Esophagus mucosa (tissue), 1 donor: ENCODE data around the gene RXRG. TPM values are rescaled to one million over a fixed set of nuclear protein-coding genes. Genes with fewer than 3 reads are reported as not detected.
"Not testable (repeated sequence)": the region's sequence is repeated elsewhere in the genome, so short reads cannot be mapped to it uniquely, and the experiment has no call there.

ENCODE experiments used
- ATAC-seq: fragments of 200-7000 bp; cut with Tn5 transposase; one replicate; pipeline ENCODE4 v1.9.1; 2020
- total RNA-seq: library from RNA; stranded (reverse); gene quantifications from one replicate; pipeline ENCODE4 v1.2.4, GENCODE V29; 2023
- donor health status: DM: yes; HTN: yes; CAD: no.

RXRG gene
- total RNA-seq = 0.24 TPM

- no peak for ATAC-seq
These were observed at the start of gene RXRG for GRCh38 chr1:165444897-165445370. TSS of gene RXRG (minus strand) at chr1:165445126. CDS start at chr1:165444893, 233 bp downstream.

GRCh38 chr1:165492845-165493373 is 48.0 kb upstream of the RXRG start:
- no peak for ATAC-seq

GRCh38 chr1:165490175-165490574 is 45.2 kb upstream of the RXRG start:
- ATAC-seq = no peak

- ATAC-seq = no peak
These were observed 43.0 kb upstream of the RXRG start for GRCh38 chr1:165487921-165488320.

DNA sequence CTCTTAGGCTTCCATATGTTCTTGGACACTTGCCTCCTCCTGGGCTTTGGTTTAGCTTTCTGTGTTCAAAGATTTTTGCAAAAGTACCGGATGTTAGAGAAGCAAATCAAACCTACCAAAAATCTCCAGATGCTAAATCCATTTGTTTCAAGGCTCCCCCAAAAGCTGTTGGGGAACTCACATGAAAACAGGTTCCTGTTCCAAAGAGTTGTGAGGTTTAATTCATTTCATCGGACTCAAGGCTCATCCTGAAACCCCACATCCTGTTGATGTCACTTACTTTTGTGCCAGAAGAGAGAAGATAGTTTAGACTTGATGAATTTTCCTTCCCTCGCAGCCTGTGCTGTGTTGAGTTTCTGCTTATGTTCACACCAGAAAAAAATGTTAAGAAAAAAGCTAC is 41.7 kb upstream of the RXRG start:
- ATAC-seq = no peak

- no peak for ATAC-seq
These were observed 40.8 kb upstream of the RXRG start for GRCh38 chr1:165485716-165486115.

DNA sequence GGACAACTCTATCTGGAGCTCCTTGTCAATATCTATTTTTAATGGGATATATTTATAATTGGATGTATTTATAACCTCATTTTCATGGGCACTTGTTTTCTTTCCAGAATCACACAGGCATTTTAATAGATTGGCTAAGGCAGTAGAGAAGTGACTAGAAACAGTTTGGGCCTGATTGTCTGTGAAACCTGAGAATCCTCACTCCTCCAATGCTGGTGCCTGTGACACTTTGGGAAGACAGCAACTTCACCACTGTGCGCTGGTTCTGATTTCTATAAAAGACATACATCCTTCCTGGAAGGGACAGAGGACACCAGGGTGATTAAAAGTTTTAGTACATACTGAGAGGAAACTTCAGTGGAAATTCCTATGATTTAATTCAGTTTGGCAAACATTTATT is 39.6 kb upstream of the RXRG start:
- no peak for ATAC-seq

GRCh38 chr1:165483412-165483811 is 38.5 kb upstream of the RXRG start:
- ATAC-seq = no peak

DNA sequence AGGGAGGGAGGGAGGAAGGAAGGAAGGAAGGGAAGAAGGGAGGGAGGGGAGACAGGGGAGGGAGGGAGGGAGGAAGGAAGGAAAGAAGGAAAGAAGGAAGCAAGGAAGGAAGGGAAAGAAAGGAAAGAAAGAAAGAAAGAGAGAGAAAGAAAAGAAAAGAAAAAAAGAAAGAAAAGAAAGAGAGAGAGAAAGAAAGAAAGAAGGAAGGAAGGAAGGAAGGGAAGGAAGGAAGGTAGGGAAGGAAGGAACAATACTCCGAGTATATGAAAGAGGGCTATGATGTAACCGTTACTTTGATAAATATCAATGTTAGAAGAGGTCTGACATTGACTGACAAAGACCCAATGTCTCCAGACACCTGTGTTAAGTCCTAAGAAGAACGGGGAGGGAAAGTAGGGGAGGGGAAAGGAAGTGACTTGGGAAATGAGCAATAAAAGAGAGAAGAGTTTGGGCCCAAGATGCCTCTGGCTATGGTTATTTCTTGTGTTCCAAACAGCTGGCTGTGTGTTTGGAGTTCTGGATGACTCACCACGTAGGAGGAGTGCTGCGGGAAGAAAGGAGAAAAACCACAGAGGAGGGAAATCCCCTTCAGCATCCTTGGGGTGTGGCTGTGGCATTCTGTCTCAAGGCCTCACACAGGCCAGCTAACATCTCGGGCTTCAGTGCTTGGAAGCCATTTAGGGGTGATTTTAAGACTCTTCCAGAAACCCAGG is 37.0 kb upstream of the RXRG start:
- ATAC-seq = peak; percentile 92

DNA sequence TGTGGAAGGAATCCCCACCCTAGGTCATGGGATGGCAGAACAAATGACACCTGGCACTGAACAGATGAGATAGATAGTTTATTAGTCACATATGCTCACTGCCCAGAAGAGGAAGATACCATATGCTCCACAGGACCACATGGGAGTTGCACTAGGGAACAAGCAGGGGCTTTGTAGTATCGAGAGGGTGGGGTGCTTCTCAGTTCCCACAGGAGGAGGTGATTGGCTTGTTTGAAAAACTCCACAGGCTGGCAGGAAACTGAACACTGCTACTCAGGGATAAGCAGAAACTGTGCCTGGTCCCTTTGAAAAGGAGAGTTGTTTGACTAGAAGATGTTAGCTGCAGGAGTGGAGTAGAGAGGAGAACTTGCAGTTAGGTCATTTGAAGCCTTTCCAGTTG is 31.9 kb upstream of the RXRG start:
- ATAC-seq = no peak

DNA sequence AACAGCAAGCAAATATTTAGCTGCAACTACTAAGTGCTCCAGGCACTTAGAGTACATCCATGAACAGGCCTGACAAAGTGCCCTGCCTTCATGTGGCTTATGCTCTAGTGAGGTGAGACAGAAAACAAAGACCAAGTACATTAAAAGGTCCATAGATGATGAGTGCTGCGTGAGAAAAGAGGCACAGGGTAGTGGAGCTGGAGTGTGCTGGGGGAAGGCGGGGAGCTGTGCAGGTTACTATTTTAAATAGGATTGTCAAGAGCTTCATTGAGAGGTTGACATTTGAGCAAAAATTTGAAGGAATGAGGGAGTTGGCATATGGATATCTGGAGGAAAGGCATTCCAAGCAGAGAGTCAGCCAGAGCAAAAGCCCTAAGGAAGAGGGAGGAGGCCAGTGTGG is 29.3 kb upstream of the RXRG start:
- no peak for ATAC-seq

DNA sequence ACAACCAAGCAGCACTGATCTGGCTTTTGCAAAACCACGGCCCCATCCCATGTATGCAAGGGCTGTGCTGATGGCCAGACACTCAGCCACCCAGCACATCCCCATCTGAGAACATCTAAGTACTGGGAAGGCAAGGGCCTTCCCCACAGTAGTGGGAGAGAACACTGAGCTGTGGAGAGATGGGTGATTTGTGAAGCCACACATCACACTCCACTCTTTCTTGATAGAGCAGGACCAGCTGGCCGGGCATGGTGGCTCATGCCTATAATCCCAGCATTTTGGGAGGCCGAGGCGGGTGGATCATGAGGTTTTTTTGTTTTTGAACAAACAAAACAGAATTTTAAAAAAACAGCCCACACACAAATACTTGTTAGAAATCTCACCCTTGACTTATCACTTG is 28.2 kb upstream of the RXRG start:
- no peak for ATAC-seq

GRCh38 chr1:165468726-165469249 is 23.9 kb upstream of the RXRG start:
- ATAC-seq = no peak

GRCh38 chr1:165468253-165468652 is 23.3 kb upstream of the RXRG start:
- ATAC-seq = no peak

GRCh38 chr1:165467706-165468105 is 22.8 kb upstream of the RXRG start:
- ATAC-seq = no peak

DNA sequence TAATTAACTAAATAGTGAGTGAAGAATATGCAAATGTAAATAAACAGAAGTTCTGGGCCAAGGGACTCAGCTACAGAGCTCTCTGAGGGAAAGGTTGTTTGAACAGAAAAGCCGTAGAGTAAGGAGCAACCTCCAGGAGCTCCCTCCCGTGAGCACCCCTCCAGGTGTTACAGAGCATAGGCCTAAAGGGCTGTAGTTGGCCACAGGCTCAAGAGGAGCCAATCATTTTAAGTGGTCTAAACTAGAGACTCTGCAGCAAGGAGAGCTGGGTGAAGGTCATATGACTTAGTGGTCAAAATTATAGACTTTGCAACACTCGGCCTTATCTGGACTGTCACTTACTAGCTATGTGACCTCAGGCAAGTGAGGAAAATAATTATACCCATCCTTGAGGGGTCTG is 19.1 kb upstream of the RXRG start:
- no peak for ATAC-seq

GRCh38 chr1:165459683-165460082 is 14.8 kb upstream of the RXRG start:
- not testable (repeated sequence) for ATAC-seq

GRCh38 chr1:165456861-165457260 is 11.9 kb upstream of the RXRG start:
- ATAC-seq = no peak

DNA sequence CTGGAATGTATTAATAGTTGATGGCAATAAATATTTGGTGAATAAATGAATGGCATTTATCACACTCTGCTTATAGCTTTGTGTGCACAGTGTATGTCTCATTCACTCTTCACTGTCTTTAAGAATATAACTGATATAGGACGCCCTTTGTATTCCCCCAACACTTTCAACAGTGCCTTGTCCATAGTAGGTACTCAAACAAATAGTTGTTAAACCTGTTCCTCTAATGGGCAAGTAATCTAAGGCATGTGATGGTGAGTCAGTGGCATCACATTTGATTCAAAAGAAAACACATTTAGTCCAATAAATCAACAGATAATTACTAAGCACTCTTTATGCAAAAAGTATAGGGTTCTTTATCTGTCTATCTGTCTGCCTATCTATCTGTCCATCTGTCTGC is 11.2 kb upstream of the RXRG start:
- peak; percentile 81 for ATAC-seq

DNA sequence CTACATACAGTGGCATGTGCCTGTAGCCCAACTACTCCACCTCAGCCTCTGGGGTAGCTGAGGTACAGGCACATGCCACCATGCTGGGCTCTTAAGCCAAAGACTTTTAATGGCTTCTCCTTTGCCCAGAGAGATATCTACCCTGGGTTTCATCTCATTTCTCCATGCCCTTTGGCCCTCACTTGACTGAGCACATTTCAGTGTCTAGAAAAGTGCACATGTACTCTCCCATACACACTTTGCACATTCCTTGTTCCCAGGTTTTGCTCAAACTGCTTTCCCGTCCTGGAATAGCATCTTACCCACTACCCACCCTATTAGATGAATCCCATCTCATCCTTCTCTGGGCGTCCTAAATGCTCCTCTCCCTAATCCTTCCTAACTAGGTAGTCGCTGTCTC is 10.2 kb upstream of the RXRG start:
- no peak for ATAC-seq

DNA sequence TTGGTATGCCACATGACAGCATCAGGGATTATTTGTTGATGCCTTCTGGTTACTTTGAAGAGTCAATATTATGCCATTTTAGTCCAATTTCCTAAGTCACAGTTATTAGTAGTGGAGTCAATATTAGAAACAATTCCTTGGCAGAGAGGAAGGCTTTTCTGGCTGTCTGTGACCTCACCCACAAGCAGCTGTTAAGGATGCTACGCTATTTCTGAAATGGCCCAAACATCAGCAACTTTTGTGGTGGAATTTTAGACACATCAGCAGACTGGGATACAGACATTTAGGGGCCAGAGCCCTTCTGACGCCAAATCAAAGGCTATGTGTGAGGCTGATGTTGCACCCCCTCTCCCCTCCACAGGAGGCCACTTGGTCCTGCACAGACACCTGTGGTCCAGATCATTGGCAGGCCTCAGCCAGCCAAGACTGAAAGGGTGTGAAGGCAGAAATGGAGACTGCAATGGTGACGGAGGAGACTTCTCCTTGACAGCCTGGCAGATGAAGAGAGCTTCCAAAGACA is 9.2 kb upstream of the RXRG start:
- no peak for ATAC-seq

DNA sequence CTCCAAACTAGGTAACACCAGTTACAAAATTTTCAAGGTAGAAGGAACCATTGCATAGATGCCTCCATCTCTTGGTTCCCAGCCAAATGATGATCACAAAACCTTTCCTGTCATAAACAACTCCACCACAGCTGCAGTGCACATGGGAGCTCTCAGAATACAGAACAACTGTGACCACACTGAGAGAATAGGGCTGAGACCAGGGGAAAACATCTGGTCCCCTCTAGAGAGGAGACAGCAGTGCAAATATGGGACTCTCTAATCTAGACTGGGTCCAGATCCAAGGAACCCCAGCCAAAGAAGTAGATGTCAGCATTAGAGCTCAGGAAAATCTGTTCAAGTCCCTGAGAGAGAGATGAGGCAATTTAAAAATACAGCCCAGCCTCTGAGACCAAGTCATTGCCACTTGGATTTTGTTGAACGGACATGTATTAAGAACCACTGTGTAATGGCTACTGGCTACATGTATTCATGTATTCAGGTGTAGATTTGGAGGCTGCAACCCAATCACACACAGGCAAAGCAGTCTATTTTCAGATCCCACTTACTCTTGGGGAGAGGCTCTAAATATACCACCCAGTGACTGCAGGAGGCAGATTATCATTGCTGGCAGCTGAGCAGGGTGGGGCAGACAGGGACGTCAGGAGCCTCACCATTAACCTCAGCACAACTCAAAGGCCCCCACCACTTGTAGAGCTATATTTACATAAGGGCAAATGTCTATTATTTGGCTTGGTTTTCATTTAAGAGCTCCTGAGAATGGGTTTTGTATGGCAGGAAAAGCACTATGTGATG is 7.6 kb upstream of the RXRG start:
- no peak for ATAC-seq

- no peak for ATAC-seq
These were observed 6.8 kb upstream of the RXRG start for GRCh38 chr1:165451691-165452090.
